Measurements from ENCODE around the gene NHS. TPM values are rescaled to one million over a fixed set of nuclear protein-coding genes. Genes with fewer than 3 reads are reported as not detected.

NHS gene
- polyA plus RNA-seq, 1 donor (not counting 4 experiments of a cell fraction or from before 2014, with no cell fraction given) = 5.4 TPM

DNA sequence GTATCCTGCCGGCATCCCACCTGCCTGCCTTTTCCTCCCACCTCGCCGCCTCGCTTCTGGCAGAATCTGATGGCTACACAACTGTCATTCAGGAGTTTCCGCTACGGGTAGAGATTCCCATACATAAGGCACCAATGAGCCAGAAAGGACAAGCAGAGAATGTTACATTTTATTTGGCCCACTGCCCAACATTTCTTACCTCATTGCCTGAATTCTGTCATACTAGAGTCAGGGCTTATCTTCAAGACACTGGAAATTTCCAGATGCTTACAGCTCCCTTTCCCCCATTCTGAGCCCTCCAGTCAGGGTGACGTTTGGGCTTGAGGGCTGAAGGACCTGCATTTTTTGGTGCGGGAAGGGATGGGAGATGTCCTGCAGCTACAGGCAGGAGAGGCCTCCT lies 113.0 kb downstream of the NHS start:
- H3K27me3 ChIP-seq (ENCODE audit: control insufficient read depth, extremely low read depth, insufficient read depth, low read length) = peaks cover 3% of the 10 kb centered on the region
- H3K4me3 ChIP-seq (ENCODE audit: control insufficient read depth in 2 of 3, extremely low read depth in 1 of 3, insufficient read depth in 2 of 3, low read depth in 1 of 3, low read length in 3 of 3) = no peak overlapping the region
- dilution Hi-C loops (cut with MboI; ENCODE audit: extremely low pct_ligation_motif_present, low sequenced_read_pairs) = no loop called here
- no peaks in the 10 kb centered on the region for H3K4me1 ChIP-seq (ENCODE audit: control insufficient read depth, extremely low read depth, insufficient read depth, low read length)
- H3K4me2 ChIP-seq (ENCODE audit: control insufficient read depth, extremely low read depth, insufficient read depth, low read depth, low read length) = no peak overlapping the region
- H3K36me3 ChIP-seq (ENCODE audit: control insufficient read depth in 2 of 2, extremely low read depth in 1 of 2, insufficient read depth in 2 of 2, low read length in 2 of 2) = no peaks in the 10 kb centered on the region
- H3K9me3 ChIP-seq (ENCODE audit: control insufficient read depth, low read depth, low read length) = no peaks in the 10 kb centered on the region
- FAIRE-seq (no peak), DNase-seq (ENCODE audit: low read depth, low spot score) (no peak)
- no peak overlapping the region for H3K27ac ChIP-seq (ENCODE audit: control insufficient read depth, insufficient read depth, low read length)
- H3K79me2 ChIP-seq (ENCODE audit: control insufficient read depth, insufficient read depth, low read length) = peaks cover 5% of the 10 kb centered on the region
- no peak overlapping the region for H2AFZ ChIP-seq (ENCODE audit: control insufficient read depth, low read length)
- no peak overlapping the region for H3K9ac ChIP-seq (ENCODE audit: control insufficient read depth, extremely low read depth, insufficient read depth, low read length)
- H4K20me1 ChIP-seq (ENCODE audit: control insufficient read depth, extremely low read depth, insufficient read depth, low read length) = no peaks in the 10 kb centered on the region
- TF ChIP-seq CTCF (optimal IDR thresholded peaks at IDR 0.05 in 1 of 3, IDR thresholded peaks at IDR 0.05 in 1 of 3, conservative IDR thresholded peaks at IDR 0.05 in 1 of 3; ENCODE audit: extremely low read depth in 1 of 3, insufficient read depth in 2 of 3, low read length in 3 of 3) = no peak
- H3K9me1 ChIP-seq (ENCODE audit: control insufficient read depth, extremely low read depth, insufficient read depth, low read length) = no peaks in the 10 kb centered on the region

DNA sequence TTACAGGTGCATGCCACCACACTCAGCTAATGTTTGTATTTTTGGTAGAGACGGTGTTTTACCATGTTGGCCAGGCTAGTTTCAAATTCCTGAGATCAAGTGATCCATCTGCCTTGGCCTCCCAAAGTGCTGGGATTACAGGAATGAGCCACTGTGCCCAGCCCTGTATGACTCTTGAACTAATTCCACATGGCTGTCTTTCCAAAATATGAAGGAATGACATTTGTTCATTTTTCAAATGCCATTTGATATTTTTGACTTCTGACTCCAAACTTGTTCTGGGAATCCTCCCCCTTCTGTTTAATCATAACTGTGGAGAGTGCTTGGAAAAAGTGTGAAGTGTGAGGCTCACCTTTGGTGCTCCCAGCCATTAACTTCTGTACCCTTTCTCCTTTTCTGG lies 119.2 kb downstream of the NHS start:
- no peak for TF ChIP-seq CTCF (optimal IDR thresholded peaks at IDR 0.05 in 1 of 3, IDR thresholded peaks at IDR 0.05 in 1 of 3, conservative IDR thresholded peaks at IDR 0.05 in 1 of 3; ENCODE audit: extremely low read depth in 1 of 3, insufficient read depth in 2 of 3, low read length in 3 of 3)
- TF ChIP-seq EZH2 (IDR thresholded peaks at IDR 0.05; ENCODE audit: low read length) = no peak
- H3K9me1 ChIP-seq (ENCODE audit: control insufficient read depth, extremely low read depth, insufficient read depth, low read length) = no peaks in the 10 kb centered on the region
- no peak overlapping the region for H3K27ac ChIP-seq (ENCODE audit: control insufficient read depth, insufficient read depth, low read length)
- H3K4me2 ChIP-seq (ENCODE audit: control insufficient read depth, extremely low read depth, insufficient read depth, low read depth, low read length) = no peak overlapping the region
- peaks cover 7% of the 10 kb centered on the region for H3K79me2 ChIP-seq (ENCODE audit: control insufficient read depth, insufficient read depth, low read length)
- H3K4me3 ChIP-seq (ENCODE audit: control insufficient read depth in 2 of 3, extremely low read depth in 1 of 3, insufficient read depth in 2 of 3, low read depth in 1 of 3, low read length in 3 of 3) = no peak overlapping the region
- FAIRE-seq (no peak), DNase-seq (ENCODE audit: low read depth, low spot score) (no peak)
- no peaks in the 10 kb centered on the region for H3K9me3 ChIP-seq (ENCODE audit: control insufficient read depth, low read depth, low read length)
- H3K36me3 ChIP-seq (ENCODE audit: control insufficient read depth in 2 of 2, extremely low read depth in 1 of 2, insufficient read depth in 2 of 2, low read length in 2 of 2) = no peaks in the 10 kb centered on the region
- peaks cover 9% of the 10 kb centered on the region for H3K4me1 ChIP-seq (ENCODE audit: control insufficient read depth, extremely low read depth, insufficient read depth, low read length)
- H3K9ac ChIP-seq (ENCODE audit: control insufficient read depth, extremely low read depth, insufficient read depth, low read length) = no peak overlapping the region
- H2AFZ ChIP-seq (ENCODE audit: control insufficient read depth, low read length) = no peak overlapping the region
- peaks cover 6% of the 10 kb centered on the region for H4K20me1 ChIP-seq (ENCODE audit: control insufficient read depth, extremely low read depth, insufficient read depth, low read length)
- dilution Hi-C loops (cut with MboI; ENCODE audit: extremely low pct_ligation_motif_present, low sequenced_read_pairs) = no loop called here
- peaks cover 4% of the 10 kb centered on the region for H3K27me3 ChIP-seq (ENCODE audit: control insufficient read depth, extremely low read depth, insufficient read depth, low read length)
